SK-N-SH treated with all-trans-retinoic acid at 6 μM for 48 hours (cell line): ENCODE data around the gene DOCK9.

Experiments
- CSDC2 ChIP-seq: fragments of 250-450 bp; sonication (Bioruptor Pico); IDR thresholded peaks from 2 replicates; pipeline ENCODE4 v1.5.0; 2020; ENCODE audit warnings: mild to moderate bottlenecking, moderate library complexity
- ZFP3 ChIP-seq: fragments of 250-450 bp; sonication (Bioruptor Pico); IDR thresholded peaks from 2 replicates; pipeline ENCODE4 v1.5.0; 2020; ENCODE audit warnings: mild to moderate bottlenecking, moderate library complexity
- TF ChIP-seq, protein P1 (sequence below): fragments of 250-450 bp; sonication (Bioruptor Pico); IDR thresholded peaks from 2 replicates; pipeline ENCODE4 v1.5.0; 2020; ENCODE audit warnings: mild to moderate bottlenecking, moderate library complexity
- TF ChIP-seq, protein P2 (sequence below): fragments of 250-450 bp; sonication (Bioruptor Pico); IDR thresholded peaks from 2 replicates; pipeline ENCODE4 v1.8.0; 2020; ENCODE audit warnings: mild to moderate bottlenecking, moderate library complexity, borderline replicate concordance
- TF ChIP-seq, protein P3 (sequence below): fragments of 250-450 bp; sonication (Bioruptor Pico); IDR thresholded peaks from 2 replicates; pipeline ENCODE4 v1.5.1; 2020; ENCODE audit warnings: low read depth, mild to moderate bottlenecking, moderate library complexity
- TF ChIP-seq, protein P4 (sequence below): fragments of 250-450 bp; sonication (Bioruptor Pico); IDR thresholded peaks from 2 replicates; pipeline ENCODE4 v1.5.1; 2021; ENCODE audit warnings: mild to moderate bottlenecking, moderate library complexity

DNA sequence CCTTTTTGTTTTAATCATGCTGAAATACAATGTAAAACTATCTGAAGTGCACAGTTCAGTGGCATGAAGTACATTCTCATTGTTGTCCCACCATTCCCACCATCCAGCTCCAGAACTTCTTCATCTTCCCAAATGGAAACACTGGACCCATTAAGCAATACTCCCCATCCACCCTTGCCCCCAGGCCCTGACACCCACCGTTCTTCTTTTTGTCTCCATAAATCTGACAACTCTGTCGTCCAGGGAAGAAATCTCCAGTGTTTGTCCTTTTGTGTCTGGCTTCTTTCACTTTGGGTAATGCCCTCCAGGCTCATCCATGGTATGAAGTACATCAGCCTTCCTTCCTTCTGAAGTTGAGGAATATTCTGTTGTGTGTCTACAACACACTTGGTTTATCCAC, 222.7 kb downstream of the DOCK9 start:
- TF ChIP-seq, protein P1, sequence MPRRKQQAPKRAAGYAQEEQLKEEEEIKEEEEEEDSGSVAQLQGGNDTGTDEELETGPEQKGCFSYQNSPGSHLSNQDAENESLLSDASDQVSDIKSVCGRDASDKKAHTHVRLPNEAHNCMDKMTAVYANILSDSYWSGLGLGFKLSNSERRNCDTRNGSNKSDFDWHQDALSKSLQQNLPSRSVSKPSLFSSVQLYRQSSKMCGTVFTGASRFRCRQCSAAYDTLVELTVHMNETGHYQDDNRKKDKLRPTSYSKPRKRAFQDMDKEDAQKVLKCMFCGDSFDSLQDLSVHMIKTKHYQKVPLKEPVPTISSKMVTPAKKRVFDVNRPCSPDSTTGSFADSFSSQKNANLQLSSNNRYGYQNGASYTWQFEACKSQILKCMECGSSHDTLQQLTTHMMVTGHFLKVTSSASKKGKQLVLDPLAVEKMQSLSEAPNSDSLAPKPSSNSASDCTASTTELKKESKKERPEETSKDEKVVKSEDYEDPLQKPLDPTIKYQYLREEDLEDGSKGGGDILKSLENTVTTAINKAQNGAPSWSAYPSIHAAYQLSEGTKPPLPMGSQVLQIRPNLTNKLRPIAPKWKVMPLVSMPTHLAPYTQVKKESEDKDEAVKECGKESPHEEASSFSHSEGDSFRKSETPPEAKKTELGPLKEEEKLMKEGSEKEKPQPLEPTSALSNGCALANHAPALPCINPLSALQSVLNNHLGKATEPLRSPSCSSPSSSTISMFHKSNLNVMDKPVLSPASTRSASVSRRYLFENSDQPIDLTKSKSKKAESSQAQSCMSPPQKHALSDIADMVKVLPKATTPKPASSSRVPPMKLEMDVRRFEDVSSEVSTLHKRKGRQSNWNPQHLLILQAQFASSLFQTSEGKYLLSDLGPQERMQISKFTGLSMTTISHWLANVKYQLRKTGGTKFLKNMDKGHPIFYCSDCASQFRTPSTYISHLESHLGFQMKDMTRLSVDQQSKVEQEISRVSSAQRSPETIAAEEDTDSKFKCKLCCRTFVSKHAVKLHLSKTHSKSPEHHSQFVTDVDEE (CRISPR knock-in tag): no peak
- TF ChIP-seq, protein P2, sequence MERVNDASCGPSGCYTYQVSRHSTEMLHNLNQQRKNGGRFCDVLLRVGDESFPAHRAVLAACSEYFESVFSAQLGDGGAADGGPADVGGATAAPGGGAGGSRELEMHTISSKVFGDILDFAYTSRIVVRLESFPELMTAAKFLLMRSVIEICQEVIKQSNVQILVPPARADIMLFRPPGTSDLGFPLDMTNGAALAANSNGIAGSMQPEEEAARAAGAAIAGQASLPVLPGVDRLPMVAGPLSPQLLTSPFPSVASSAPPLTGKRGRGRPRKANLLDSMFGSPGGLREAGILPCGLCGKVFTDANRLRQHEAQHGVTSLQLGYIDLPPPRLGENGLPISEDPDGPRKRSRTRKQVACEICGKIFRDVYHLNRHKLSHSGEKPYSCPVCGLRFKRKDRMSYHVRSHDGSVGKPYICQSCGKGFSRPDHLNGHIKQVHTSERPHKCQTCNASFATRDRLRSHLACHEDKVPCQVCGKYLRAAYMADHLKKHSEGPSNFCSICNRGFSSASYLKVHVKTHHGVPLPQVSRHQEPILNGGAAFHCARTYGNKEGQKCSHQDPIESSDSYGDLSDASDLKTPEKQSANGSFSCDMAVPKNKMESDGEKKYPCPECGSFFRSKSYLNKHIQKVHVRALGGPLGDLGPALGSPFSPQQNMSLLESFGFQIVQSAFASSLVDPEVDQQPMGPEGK (CRISPR knock-in tag): no peak
- TF ChIP-seq CSDC2 (CRISPR knock-in tag) (no peak), ZFP3 (CRISPR knock-in tag) (no peak)
- TF ChIP-seq, protein P3, sequence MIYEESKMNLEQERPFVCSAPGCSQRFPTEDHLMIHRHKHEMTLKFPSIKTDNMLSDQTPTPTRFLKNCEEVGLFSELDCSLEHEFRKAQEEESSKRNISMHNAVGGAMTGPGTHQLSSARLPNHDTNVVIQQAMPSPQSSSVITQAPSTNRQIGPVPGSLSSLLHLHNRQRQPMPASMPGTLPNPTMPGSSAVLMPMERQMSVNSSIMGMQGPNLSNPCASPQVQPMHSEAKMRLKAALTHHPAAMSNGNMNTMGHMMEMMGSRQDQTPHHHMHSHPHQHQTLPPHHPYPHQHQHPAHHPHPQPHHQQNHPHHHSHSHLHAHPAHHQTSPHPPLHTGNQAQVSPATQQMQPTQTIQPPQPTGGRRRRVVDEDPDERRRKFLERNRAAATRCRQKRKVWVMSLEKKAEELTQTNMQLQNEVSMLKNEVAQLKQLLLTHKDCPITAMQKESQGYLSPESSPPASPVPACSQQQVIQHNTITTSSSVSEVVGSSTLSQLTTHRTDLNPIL (CRISPR knock-in tag): no peak
- TF ChIP-seq, protein P4, sequence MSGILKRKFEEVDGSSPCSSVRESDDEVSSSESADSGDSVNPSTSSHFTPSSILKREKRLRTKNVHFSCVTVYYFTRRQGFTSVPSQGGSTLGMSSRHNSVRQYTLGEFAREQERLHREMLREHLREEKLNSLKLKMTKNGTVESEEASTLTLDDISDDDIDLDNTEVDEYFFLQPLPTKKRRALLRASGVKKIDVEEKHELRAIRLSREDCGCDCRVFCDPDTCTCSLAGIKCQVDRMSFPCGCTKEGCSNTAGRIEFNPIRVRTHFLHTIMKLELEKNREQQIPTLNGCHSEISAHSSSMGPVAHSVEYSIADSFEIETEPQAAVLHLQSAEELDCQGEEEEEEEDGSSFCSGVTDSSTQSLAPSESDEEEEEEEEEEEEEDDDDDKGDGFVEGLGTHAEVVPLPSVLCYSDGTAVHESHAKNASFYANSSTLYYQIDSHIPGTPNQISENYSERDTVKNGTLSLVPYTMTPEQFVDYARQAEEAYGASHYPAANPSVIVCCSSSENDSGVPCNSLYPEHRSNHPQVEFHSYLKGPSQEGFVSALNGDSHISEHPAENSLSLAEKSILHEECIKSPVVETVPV (CRISPR knock-in tag): no peak
